Common myeloid progenitor, CD34-positive (primary cell): ENCODE data around the gene MAN2C1.

Experiments used
- CTCF ChIA-PET: fragments of 350-600 bp; sonication (Branson Sonifier 250); formaldehyde crosslinking; loops from one replicate; lab custom pipeline; 2021; ENCODE audit warnings: antibody characterized with exemption; lab: Charles Lee
- POLR2A ChIA-PET: fragments of 350-600 bp; sonication (Branson Sonifier 250); formaldehyde crosslinking; loops from one replicate; lab custom pipeline; 2021; ENCODE audit warnings: antibody characterized with exemption; lab: Charles Lee
- DNase-seq, 3 donors: peaks; one replicate each; pipeline versions ENCODE4 v3.0.0 to v3.0.0-alpha.2; 2013
- H3K27ac ChIP-seq, 2 experiments: 1 replicate in 1 of 2; 2 replicates in 1 of 2; pipeline ENCODE4 v1.7.0; 2013; ENCODE audit warnings: inconsistent platforms in 2 of 2, low read length in 2 of 2, mild to moderate bottlenecking in 2 of 2, low read depth in 1 of 2, moderate library complexity in 1 of 2; ENCODE audit not compliant: severe bottlenecking in 2 of 2, insufficient read depth in 1 of 2, poor library complexity in 1 of 2
- H3K27me3 ChIP-seq, 5 experiments: replicated peaks in 2 of 5; 1 replicate in 3 of 5; 2 replicates in 2 of 5; pipeline versions ENCODE4 v1.6.1 to v1.7.0; 2013; ENCODE audit warnings: low read length in 4 of 5, mild to moderate bottlenecking in 2 of 5, moderate library complexity in 2 of 5, inconsistent platforms in 1 of 5; ENCODE audit not compliant: insufficient read depth in 5 of 5, control insufficient read depth in 4 of 5
- H3K36me3 ChIP-seq, 4 experiments: 1 replicate in 2 of 4; 2 replicates in 2 of 4; pipeline versions ENCODE4 v1.6.1 to v1.7.0; 2013; ENCODE audit warnings: low read length in 3 of 4, control low read depth in 1 of 4, mild to moderate bottlenecking in 1 of 4; ENCODE audit not compliant: control insufficient read depth in 4 of 4, insufficient read depth in 4 of 4
- H3K4me1 ChIP-seq, 4 experiments: 1 replicate in 3 of 4; 2 replicates in 1 of 4; pipeline versions ENCODE4 v1.6.1 to v1.7.1; 2013; ENCODE audit warnings: low read length in 3 of 4, mild to moderate bottlenecking in 3 of 4, control low read depth in 1 of 4, inconsistent platforms in 1 of 4, moderate library complexity in 1 of 4; ENCODE audit not compliant: control insufficient read depth in 4 of 4, insufficient read depth in 4 of 4; ENCODE audit errors: control extremely low read depth in 1 of 4
- H3K4me3 ChIP-seq, 7 experiments: 1 replicate in 4 of 7; 2 replicates in 3 of 7; pipeline versions ENCODE4 v1.5.1 to v1.7.0; 2013; ENCODE audit warnings: mild to moderate bottlenecking in 7 of 7, low read length in 6 of 7, moderate library complexity in 6 of 7, inconsistent platforms in 2 of 7, low read depth in 2 of 7, control low read depth in 1 of 7; ENCODE audit not compliant: insufficient read depth in 4 of 7, control insufficient read depth in 1 of 7; ENCODE audit errors: extremely low read depth in 1 of 7
- H3K9me3 ChIP-seq, 5 experiments: 1 replicate in 4 of 5; 2 replicates in 1 of 5; pipeline versions ENCODE4 v1.6.1 to v1.7.1; 2013; ENCODE audit warnings: low read length in 4 of 5, mild to moderate bottlenecking in 2 of 5, inconsistent platforms in 1 of 5, low read depth in 1 of 5, moderate library complexity in 1 of 5; ENCODE audit not compliant: control insufficient read depth in 4 of 5, insufficient read depth in 2 of 5; ENCODE audit errors: control extremely low read depth in 1 of 5
- WGBS: methylation state at CpG from one replicate; pipeline ENCODE4 v1.1.5; 2013; ENCODE audit not compliant: insufficient coverage; 5-methylcytosine and 5-hydroxymethylcytosine counted together

Gene MAN2C1

GRCh38 chr15:75358771-75359536 lies 9.5 kb downstream of the MAN2C1 start:
- H3K36me3 ChIP-seq = peaks cover 2 to 80% (median 65%) of the 10 kb centered on the region in 4 experiments
- ChIA-PET POLR2A (no interaction called here), CTCF (no interaction called here)
- no peaks in the 10 kb centered on the region for H3K4me1 ChIP-seq
- no peak for DNase-seq
- 100% methylated on average over 7 of the region's 10 CpGs for WGBS
- no peak overlapping the region for H3K27ac ChIP-seq
- no peaks in the 10 kb centered on the region for H3K27me3 ChIP-seq
- H3K4me3 ChIP-seq = no peak overlapping the region
- H3K9me3 ChIP-seq = no peaks in the 10 kb centered on the region

DNA sequence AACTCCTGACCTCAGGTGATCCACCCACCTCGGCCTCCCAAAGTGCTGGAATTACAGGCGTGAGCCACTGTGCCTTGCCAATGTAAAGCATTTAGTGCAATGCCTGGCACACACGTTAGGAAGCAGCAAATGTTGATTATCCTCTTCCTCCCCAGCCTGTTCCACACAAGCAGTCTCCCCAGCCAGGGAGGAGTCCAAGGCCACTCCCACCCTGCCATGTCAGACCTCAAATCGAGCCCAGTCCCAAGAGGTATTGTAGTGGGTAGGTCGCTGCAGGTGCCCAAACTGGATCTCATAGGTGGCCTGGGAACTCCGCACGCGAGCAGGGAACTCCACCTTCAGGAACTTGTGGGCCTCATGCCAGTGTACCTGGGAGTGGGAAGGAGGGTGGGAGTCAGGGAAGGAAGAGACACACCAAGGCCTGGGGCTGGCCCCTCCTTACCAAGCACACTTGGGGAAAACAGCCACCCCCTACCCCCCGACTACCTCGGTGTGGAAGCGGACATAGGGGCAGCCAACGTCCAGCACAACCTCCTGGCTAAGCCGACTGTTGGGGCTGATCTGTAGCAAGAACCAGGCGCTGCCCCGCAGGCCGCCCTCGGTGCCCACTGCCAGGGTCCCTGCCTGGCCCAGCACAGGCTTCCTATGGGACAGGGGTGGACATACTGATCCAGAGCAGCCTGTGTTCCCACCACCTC lies 10.3 kb downstream of the MAN2C1 start:
- POLR2A ChIA-PET = no interaction called here
- CTCF ChIA-PET = no interaction called here
- H3K4me1 ChIP-seq = no peaks in the 10 kb centered on the region
- H3K27ac ChIP-seq = no peak overlapping the region
- no peak overlapping the region for H3K4me3 ChIP-seq
- no peaks in the 10 kb centered on the region for H3K27me3 ChIP-seq
- 95% methylated on average over 11 of the region's 17 CpGs for WGBS
- H3K9me3 ChIP-seq = no peaks in the 10 kb centered on the region
- DNase-seq = no peak
- peaks cover 2 to 76% (median 61%) of the 10 kb centered on the region in 4 experiments for H3K36me3 ChIP-seq

- Histone ChIP-seq H3K36me3 (peaks cover 2 to 63% (median 53%) of the 10 kb centered on the region in 4 experiments), H3K9me3 (peaks cover 0 to 2% (median 0%) of the 10 kb centered on the region in 5 experiments), H3K27me3 (no peaks in the 10 kb centered on the region), H3K4me1 (no peaks in the 10 kb centered on the region), H3K4me3 (no peak overlapping the region), H3K27ac (no peak overlapping the region)
- WGBS = over 99% methylated on average over 18 of the region's 20 CpGs
- ChIA-PET POLR2A (no interaction called here), CTCF (interaction anchor here (0.9 to 1.3 kb wide), 2 partner anchors 11 to 19 kb away, joined by 3 to 6 read pairs; no protein-coding TSS in a partner anchor)
- no peak for DNase-seq
These were observed 11.9 kb downstream of the MAN2C1 start for GRCh38 chr15:75356517-75356916.

DNA sequence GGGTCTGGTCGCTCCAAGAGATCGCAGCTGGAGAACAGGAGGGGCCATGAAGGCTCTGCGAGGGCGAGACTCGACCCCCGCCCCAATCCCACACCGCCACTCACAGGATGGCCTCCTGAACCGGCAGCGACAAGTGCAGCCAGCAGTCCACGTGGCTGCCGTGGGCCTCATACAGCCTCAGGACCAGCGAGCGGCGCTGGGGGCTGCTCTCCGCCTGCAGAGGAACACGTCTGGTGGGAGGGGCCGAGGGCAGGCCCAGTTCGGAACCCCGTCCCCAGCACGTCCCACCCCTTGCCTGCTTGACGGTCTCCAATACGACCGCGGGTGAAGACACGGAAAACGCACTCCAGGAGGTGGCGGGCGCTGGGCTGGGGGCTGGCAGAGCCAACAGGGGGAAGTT lies 12.4 kb downstream of the MAN2C1 start:
- no peak overlapping the region for H3K4me3 ChIP-seq
- no peak for DNase-seq
- no peak overlapping the region for H3K27ac ChIP-seq
- H3K27me3 ChIP-seq = no peaks in the 10 kb centered on the region
- ChIA-PET POLR2A (no interaction called here), CTCF (interaction anchor here (1.3 kb wide), 1 partner anchor 12 kb away, joined by 6 read pairs; no protein-coding TSS in a partner anchor)
- H3K36me3 ChIP-seq = peaks cover 2 to 58% (median 48%) of the 10 kb centered on the region in 4 experiments
- 94% methylated on average over 28 of the region's 28 CpGs for WGBS
- peaks cover 0 to 4% (median 0%) of the 10 kb centered on the region in 5 experiments for H3K9me3 ChIP-seq
- peaks cover 0 to 3% (median 0%) of the 10 kb centered on the region in 4 experiments for H3K4me1 ChIP-seq

DNA sequence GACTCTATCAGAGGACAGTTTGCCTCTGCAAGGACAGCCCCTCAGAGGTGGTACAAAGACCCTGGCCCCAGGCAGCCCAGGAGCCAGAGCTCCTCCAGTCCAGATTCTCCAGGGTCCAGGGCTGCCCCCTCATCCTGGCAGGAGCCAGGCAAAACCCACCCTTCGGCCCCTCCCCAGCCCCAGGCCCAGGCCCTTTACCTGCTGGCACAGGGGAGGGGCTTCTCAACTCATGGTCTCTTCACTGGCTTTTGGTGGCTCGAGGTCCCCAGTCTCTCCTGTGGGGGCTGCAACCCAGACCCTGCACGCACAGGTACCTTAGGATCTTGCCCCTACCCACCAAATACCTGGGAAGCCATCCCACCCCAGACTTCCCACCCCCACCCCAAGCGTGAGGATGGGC lies 13.0 kb downstream of the MAN2C1 start:
- no peak overlapping the region for H3K27ac ChIP-seq
- WGBS = 95% methylated on average over 2 of the region's 4 CpGs
- H3K27me3 ChIP-seq = no peaks in the 10 kb centered on the region
- CTCF ChIA-PET = no interaction called here
- H3K36me3 ChIP-seq = peaks cover 2 to 52% (median 45%) of the 10 kb centered on the region in 4 experiments
- peaks cover 0 to 10% (median 0%) of the 10 kb centered on the region in 5 experiments for H3K9me3 ChIP-seq
- DNase-seq = no peak
- POLR2A ChIA-PET = no interaction called here
- H3K4me3 ChIP-seq = no peak overlapping the region
- peaks cover 0 to 9% (median 2%) of the 10 kb centered on the region in 4 experiments for H3K4me1 ChIP-seq

- ChIA-PET CTCF (interaction anchor here (0.8 to 3.9 kb wide), 2 partner anchors 11 to 13 kb away, joined by 3 to 25 read pairs; partner anchors contain the start of gene MAN2C1), POLR2A (no interaction called here)
- no peak for DNase-seq
- Histone ChIP-seq H3K27ac (no peak overlapping the region), H3K27me3 (no peaks in the 10 kb centered on the region), H3K4me1 (peaks cover 0 to 14% (median 7%) of the 10 kb centered on the region in 4 experiments), H3K9me3 (peaks cover 0 to 19% (median 7%) of the 10 kb centered on the region in 5 experiments), H3K36me3 (peaks cover 2 to 43% (median 37%) of the 10 kb centered on the region in 4 experiments), H3K4me3 (no peak overlapping the region)
- WGBS = 98% methylated on average over 6 of the region's 7 CpGs
These were observed 14.0 kb downstream of the MAN2C1 start for GRCh38 chr15:75354454-75354853.
